Neuronal stem cell (in vitro differentiated cells): Measurements from ENCODE around the gene TVP23C.
A peak's percentile ranks its signal among the peaks of the same experiment; 100 is the strongest.

Experiments used
- DNase-seq: peaks from one replicate; pipeline ENCODE4 v3.0.0-alpha.2; 2013; ENCODE audit warnings: low spot score
- H2AFZ ChIP-seq: one replicate; pipeline ENCODE4 v1.6.1; 2013; ENCODE audit warnings: mild to moderate bottlenecking, low read length, inconsistent platforms
- H2AK5ac ChIP-seq: 2 replicates; pipeline ENCODE4 v1.6.1; 2013; ENCODE audit warnings: low read depth, mild to moderate bottlenecking, inconsistent platforms, low read length, moderate library complexity, mixed read lengths
- H2BK120ac ChIP-seq: 2 replicates; pipeline ENCODE4 v1.6.1; 2013; ENCODE audit warnings: low read depth, mild to moderate bottlenecking, inconsistent platforms, low read length, moderate library complexity, mixed read lengths
- H2BK12ac ChIP-seq: one replicate; pipeline ENCODE4 v1.6.1; 2013; ENCODE audit warnings: low read length, inconsistent platforms
- H2BK15ac ChIP-seq: 2 replicates; pipeline ENCODE4 v1.6.1; 2013; ENCODE audit warnings: mild to moderate bottlenecking, low read length, inconsistent platforms, mixed read lengths
- H2BK5ac ChIP-seq: one replicate; pipeline ENCODE4 v1.6.1; 2013; ENCODE audit warnings: inconsistent platforms, mild to moderate bottlenecking, low read length, moderate library complexity
- H3K14ac ChIP-seq: one replicate; pipeline ENCODE4 v1.6.1; 2013; ENCODE audit warnings: low read length, inconsistent platforms
- H3K18ac ChIP-seq: 2 replicates; pipeline ENCODE4 v1.6.1; 2013; ENCODE audit warnings: low read length, inconsistent platforms
- H3K23ac ChIP-seq: 2 replicates; pipeline ENCODE4 v1.6.1; 2013; ENCODE audit warnings: low read depth, mild to moderate bottlenecking, mixed read lengths, low read length, inconsistent platforms; ENCODE audit not compliant: poor library complexity
- H3K27ac ChIP-seq: replicated peaks from 3 replicates; pipeline ENCODE4 v1.5.1; 2013; ENCODE audit warnings: low read length, inconsistent platforms
- H3K27me3 ChIP-seq, 3 experiments: 2 replicates each; pipeline ENCODE4 v1.6.1; 2013; ENCODE audit warnings: low read length in 3 of 3, mild to moderate bottlenecking in 2 of 3, inconsistent platforms in 1 of 3, low read depth in 1 of 3, mixed read lengths in 1 of 3, moderate library complexity in 1 of 3; ENCODE audit not compliant: control insufficient read depth in 3 of 3, insufficient read depth in 3 of 3
- H3K36me3 ChIP-seq, 2 donors: replicated peaks in 1 of 2; 2 replicates each; pipeline ENCODE4 v1.6.1; 2013; ENCODE audit warnings: low read length in 2 of 2; ENCODE audit not compliant: control insufficient read depth in 2 of 2, insufficient read depth in 2 of 2
- H3K4ac ChIP-seq: 2 replicates; pipeline ENCODE4 v1.6.1; 2013; ENCODE audit warnings: inconsistent platforms, mild to moderate bottlenecking, low read length, moderate library complexity
- H3K4me1 ChIP-seq, 2 donors: 1 replicate in 1 of 2; 2 replicates in 1 of 2; pipeline ENCODE4 v1.6.1; 2013; ENCODE audit warnings: low read length in 2 of 2, low read depth in 1 of 2; ENCODE audit not compliant: control insufficient read depth in 2 of 2, insufficient read depth in 1 of 2
- H3K4me2 ChIP-seq: one replicate; pipeline ENCODE4 v1.6.1; 2013; ENCODE audit warnings: mild to moderate bottlenecking, low read length, inconsistent platforms; ENCODE audit not compliant: insufficient read depth, poor library complexity, severe bottlenecking
- H3K4me3 ChIP-seq, 2 donors: 2 replicates each; pipeline ENCODE4 v1.5.1; 2013; ENCODE audit warnings: low read length in 2 of 2, mild to moderate bottlenecking in 2 of 2, inconsistent platforms in 1 of 2, moderate library complexity in 1 of 2
- H3K79me1 ChIP-seq: one replicate; pipeline ENCODE4 v1.6.1; 2013; ENCODE audit warnings: low read depth, mild to moderate bottlenecking, inconsistent platforms, low read length, moderate library complexity
- H3K9ac ChIP-seq: one replicate; pipeline ENCODE4 v1.6.1; 2013; ENCODE audit warnings: mild to moderate bottlenecking, low read depth, low read length, inconsistent platforms; ENCODE audit not compliant: poor library complexity
- H3K9me3 ChIP-seq, 2 donors: replicated peaks in 1 of 2; 2 replicates each; pipeline versions ENCODE3 to v1.6.1; 2013; ENCODE audit warnings: low read length in 2 of 2, mild to moderate bottlenecking in 2 of 2, inconsistent platforms in 1 of 2, low read depth in 1 of 2, mixed read lengths in 1 of 2, moderate library complexity in 1 of 2; ENCODE audit not compliant: control insufficient read depth in 2 of 2, insufficient read depth in 1 of 2
- H4K8ac ChIP-seq: one replicate; pipeline ENCODE4 v1.6.1; 2013; ENCODE audit warnings: low read depth, mild to moderate bottlenecking, inconsistent platforms, low read length, moderate library complexity
- H4K91ac ChIP-seq: one replicate; pipeline ENCODE4 v1.6.1; 2013; ENCODE audit warnings: low read length, low read depth, mild to moderate bottlenecking, inconsistent platforms; ENCODE audit not compliant: poor library complexity
- WGBS, 2 donors: extraction: QIAGEN DNeasy Blood & Tissue Kit; methylation state at CpG; one replicate each; pipeline ENCODE4 v1.1.7; 2013; ENCODE audit warnings: missing lambda C conversion rate in 2 of 2, mixed read lengths in 1 of 2; ENCODE audit not compliant: insufficient read length in 2 of 2, insufficient replicate concordance in 1 of 2; ENCODE audit errors: extremely low coverage in 2 of 2; 5-methylcytosine and 5-hydroxymethylcytosine counted together

The TVP23C gene

DNA sequence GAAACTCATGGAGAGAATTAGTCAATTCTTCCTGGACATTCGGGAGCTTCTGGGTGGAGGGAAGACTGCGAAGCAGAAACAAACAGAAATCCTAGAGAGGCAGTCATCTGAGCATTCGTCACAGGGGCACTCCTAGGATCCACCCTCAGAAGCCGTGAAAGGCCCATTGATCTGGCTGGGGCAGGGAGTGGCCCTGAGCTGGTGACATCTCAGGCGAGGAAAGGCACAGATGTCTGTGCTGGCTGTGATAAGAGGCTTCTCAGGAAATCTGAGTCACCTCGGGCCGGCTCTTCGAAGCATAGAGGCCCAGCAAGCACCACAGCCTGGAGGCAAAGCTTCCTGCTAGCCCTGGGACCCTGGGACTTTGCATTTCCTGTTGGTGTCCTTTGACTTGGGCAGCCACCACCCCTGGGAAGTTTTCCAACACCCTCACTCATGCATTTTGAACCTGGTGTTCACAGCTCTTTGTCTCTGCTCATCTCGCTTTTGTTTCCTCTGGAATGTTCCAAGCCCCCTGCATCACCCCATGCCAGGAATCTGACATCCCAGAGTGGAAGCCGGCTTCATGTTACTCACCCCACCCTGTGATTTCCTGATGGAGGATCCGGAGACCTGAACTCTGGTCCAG, 72.5 kb downstream of the TVP23C start:
- H4K8ac ChIP-seq: no peak overlapping the region
- H4K91ac ChIP-seq: no peak overlapping the region
- peak overlapping the region; percentile 73 for H3K18ac ChIP-seq
- no peak overlapping the region for H3K9ac ChIP-seq
- no peak overlapping the region for H3K4me2 ChIP-seq
- H2AFZ ChIP-seq: peak overlapping the region; percentile 70
- peaks cover 3 to 5% of the 10 kb centered on the region in 2 donors for H3K36me3 ChIP-seq
- no peak overlapping the region for H2BK15ac ChIP-seq
- peaks cover 0 to 2% of the 10 kb centered on the region in 2 donors for H3K9me3 ChIP-seq
- peaks cover 3 to 7% of the 10 kb centered on the region in 2 donors for H3K4me1 ChIP-seq
- H2AK5ac ChIP-seq: no peak overlapping the region
- no peak overlapping the region for H3K14ac ChIP-seq
- DNase-seq: peak; percentile 26
- no peaks in the 10 kb centered on the region for H3K27me3 ChIP-seq
- no peak overlapping the region for H2BK5ac ChIP-seq
- no peak overlapping the region for H2BK12ac ChIP-seq
- H3K27ac ChIP-seq: peak overlapping the region; percentile 52
- no peak overlapping the region for H3K4me3 ChIP-seq
- no peaks in the 10 kb centered on the region for H3K79me1 ChIP-seq
- H3K4ac ChIP-seq: no peak overlapping the region
- no CpG with 5 or more reads among the region's 11 CpGs for WGBS, 2 donors
- no peak overlapping the region for H3K23ac ChIP-seq
- H2BK120ac ChIP-seq: no peak overlapping the region

DNA sequence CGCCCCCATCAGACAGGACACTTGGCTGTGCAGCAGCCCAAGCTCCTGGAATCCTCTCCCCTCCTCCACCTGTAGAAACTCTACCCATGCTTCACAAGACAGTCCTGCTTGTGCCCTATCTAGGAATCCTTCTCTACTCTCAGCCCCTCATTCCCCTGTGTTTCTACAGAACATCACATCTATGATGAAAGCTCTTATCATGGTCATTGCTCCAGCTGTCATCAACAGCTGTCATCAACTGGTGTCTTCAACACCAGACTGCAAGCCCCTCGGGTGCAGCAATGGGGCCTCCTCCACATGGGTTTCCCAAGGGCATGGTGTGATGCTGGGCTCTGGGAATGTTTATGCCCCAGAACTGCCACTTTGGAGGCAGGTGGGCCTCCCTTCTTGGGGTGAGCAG, 74.7 kb downstream of the TVP23C start:
- Histone ChIP-seq H3K4me3 (no peak overlapping the region), H4K8ac (no peak overlapping the region), H2BK120ac (no peak overlapping the region), H3K9ac (no peak overlapping the region), H3K4ac (no peak overlapping the region), H3K36me3 (peaks cover 1 to 5% of the 10 kb centered on the region in 2 donors), H3K4me1 (peaks cover 5 to 9% of the 10 kb centered on the region in 2 donors), H4K91ac (no peak overlapping the region), H3K9me3 (peaks cover 0 to 2% of the 10 kb centered on the region in 2 donors), H3K27me3 (no peaks in the 10 kb centered on the region), H3K27ac (no peak overlapping the region), H3K79me1 (no peaks in the 10 kb centered on the region), H2BK15ac (no peak overlapping the region), H2AFZ (no peak overlapping the region), H3K18ac (peak overlapping the region; percentile 6), H2BK5ac (no peak overlapping the region), H3K14ac (no peak overlapping the region), H3K4me2 (no peak overlapping the region), H2BK12ac (no peak overlapping the region), H3K23ac (no peak overlapping the region), H2AK5ac (no peak overlapping the region)
- WGBS, 2 donors: no CpG with 5 or more reads among the region's 2 CpGs
- no peak for DNase-seq

DNA sequence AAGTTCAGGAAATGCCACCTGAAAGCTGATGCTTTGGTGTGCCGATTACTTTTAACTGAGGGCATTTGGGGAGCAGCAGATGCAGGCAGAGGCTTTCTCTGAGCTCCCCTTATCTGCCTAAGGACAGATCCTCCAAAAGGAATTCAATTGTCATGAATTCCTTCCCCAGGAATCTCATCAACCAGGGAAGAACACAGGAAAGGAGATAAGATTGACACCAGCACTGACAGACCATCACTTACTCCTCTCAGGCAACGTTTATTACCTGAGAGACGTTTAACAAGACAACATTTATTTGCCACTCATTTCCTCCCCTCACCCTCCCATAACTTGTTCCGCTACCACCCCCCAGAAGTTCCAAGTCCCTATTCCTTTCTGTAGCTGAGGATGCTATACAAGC, 78.2 kb downstream of the TVP23C start:
- Histone ChIP-seq H2AFZ (no peak overlapping the region), H3K9me3 (peaks cover 0 to 2% of the 10 kb centered on the region in 2 donors), H2BK15ac (no peak overlapping the region), H3K79me1 (no peaks in the 10 kb centered on the region), H3K36me3 (peaks cover 4 to 7% of the 10 kb centered on the region in 2 donors), H3K14ac (no peak overlapping the region), H3K18ac (no peak overlapping the region), H3K4me3 (no peak overlapping the region), H2AK5ac (no peak overlapping the region), H2BK5ac (no peak overlapping the region), H2BK12ac (no peak overlapping the region), H3K27me3 (no peaks in the 10 kb centered on the region), H4K8ac (no peak overlapping the region), H3K23ac (no peak overlapping the region), H3K4ac (no peak overlapping the region), H3K9ac (no peak overlapping the region), H4K91ac (no peak overlapping the region), H3K27ac (no peak overlapping the region), H3K4me2 (no peak overlapping the region), H3K4me1 (peaks cover 2% of the 10 kb centered on the region in 2 donors), H2BK120ac (no peak overlapping the region)
- WGBS, 2 donors: no CpG with 5 or more reads among the region's 4 CpGs
- DNase-seq: no peak

DNA sequence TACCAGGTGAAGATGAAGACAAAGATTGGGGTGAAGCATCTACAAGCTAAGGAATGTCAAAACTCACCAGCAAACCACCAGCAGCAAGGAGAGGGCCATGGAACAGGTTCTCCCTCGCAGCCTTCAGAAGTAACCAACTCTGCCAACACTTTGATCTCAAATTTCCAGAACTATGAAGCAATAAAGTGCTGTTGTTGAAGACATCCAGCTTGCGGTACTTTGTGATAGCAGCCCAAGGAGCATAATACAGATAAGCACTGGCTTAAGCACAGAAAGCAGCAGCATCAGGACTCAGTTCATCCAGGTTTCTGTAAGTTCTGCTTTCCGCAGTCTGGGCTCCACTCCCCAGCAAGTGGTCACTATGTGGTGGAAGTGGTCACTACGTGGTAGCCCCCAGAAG, 79.9 kb downstream of the TVP23C start:
- Histone ChIP-seq H3K9ac (no peak overlapping the region), H2BK5ac (no peak overlapping the region), H4K8ac (no peak overlapping the region), H2BK12ac (no peak overlapping the region), H3K18ac (no peak overlapping the region), H3K23ac (no peak overlapping the region), H3K36me3 (peaks cover 4 to 7% of the 10 kb centered on the region in 2 donors), H3K27ac (no peak overlapping the region), H3K4me2 (no peak overlapping the region), H3K79me1 (no peaks in the 10 kb centered on the region), H3K4me1 (peaks cover 2 to 4% of the 10 kb centered on the region in 2 donors), H2BK120ac (no peak overlapping the region), H2BK15ac (no peak overlapping the region), H3K9me3 (peaks cover 0 to 3% of the 10 kb centered on the region in 2 donors), H4K91ac (no peak overlapping the region), H3K27me3 (no peaks in the 10 kb centered on the region), H3K4ac (no peak overlapping the region), H2AK5ac (no peak overlapping the region), H2AFZ (no peak overlapping the region), H3K14ac (no peak overlapping the region), H3K4me3 (no peak overlapping the region)
- DNase-seq: no peak
- no CpG with 5 or more reads among the region's 4 CpGs for WGBS, 2 donors
